ENCODE data around the gene INO80B. TPM values are rescaled to one million over a fixed set of nuclear protein-coding genes. Genes with fewer than 3 reads are reported as not detected.
"Not testable (repeated sequence)": the region's sequence is repeated elsewhere in the genome, so short reads cannot be mapped to it uniquely, and the experiment has no call there.

INO80B gene
- total RNA-seq, 3 donors from 2014 or later, result 12.6 to 26.2 (median 24.4) TPM

DNA sequence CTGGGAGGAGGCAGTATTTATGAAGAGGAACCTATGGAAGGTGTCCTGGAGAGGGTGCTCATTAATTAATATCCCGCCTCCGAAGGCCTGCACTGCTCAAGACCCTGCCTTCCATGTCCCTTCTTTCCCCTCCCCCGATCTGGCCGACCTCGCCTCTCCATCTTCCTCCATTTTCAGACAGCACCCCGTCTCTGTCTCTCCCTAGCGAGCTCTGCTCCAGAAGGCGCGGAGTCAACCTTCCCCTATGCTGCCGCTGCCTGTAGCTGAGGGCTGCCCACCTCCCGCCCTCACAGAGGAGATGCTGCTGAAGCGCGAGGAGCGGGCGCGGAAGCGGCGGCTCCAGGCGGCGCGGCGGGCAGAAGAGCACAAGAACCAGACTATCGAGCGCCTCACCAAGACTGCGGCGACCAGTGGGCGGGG, 2.3 kb downstream of the INO80B start:
- DNase-seq (ENCODE audit: low spot score in 2 of 2), result no peak
- Histone ChIP-seq H3K36me3 (no peaks in the 10 kb centered on the region), H3K27me3 (no peaks in the 10 kb centered on the region), H3K4me3 (peak overlapping the region; percentile 69 to 87 (median 71)), H3K9me3 (no peaks in the 10 kb centered on the region), H3K4me1 (peaks cover 9 to 16% of the 10 kb centered on the region in 2 donors), H3K27ac (peak overlapping the region; percentile 98 to 99)
- TF ChIP-seq POLR2AphosphoS5 (IDR thresholded peaks at IDR 0.05) (no peak), POLR2A (IDR thresholded peaks at IDR 0.05) (no peak)
- TF ChIP-seq, protein P1, sequence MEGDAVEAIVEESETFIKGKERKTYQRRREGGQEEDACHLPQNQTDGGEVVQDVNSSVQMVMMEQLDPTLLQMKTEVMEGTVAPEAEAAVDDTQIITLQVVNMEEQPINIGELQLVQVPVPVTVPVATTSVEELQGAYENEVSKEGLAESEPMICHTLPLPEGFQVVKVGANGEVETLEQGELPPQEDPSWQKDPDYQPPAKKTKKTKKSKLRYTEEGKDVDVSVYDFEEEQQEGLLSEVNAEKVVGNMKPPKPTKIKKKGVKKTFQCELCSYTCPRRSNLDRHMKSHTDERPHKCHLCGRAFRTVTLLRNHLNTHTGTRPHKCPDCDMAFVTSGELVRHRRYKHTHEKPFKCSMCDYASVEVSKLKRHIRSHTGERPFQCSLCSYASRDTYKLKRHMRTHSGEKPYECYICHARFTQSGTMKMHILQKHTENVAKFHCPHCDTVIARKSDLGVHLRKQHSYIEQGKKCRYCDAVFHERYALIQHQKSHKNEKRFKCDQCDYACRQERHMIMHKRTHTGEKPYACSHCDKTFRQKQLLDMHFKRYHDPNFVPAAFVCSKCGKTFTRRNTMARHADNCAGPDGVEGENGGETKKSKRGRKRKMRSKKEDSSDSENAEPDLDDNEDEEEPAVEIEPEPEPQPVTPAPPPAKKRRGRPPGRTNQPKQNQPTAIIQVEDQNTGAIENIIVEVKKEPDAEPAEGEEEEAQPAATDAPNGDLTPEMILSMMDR (IDR thresholded peaks at IDR 0.05), result no peak
- intact Hi-C loops (cut with DNase I; ENCODE audit: low total_unique reads), result no loop called here

DNA sequence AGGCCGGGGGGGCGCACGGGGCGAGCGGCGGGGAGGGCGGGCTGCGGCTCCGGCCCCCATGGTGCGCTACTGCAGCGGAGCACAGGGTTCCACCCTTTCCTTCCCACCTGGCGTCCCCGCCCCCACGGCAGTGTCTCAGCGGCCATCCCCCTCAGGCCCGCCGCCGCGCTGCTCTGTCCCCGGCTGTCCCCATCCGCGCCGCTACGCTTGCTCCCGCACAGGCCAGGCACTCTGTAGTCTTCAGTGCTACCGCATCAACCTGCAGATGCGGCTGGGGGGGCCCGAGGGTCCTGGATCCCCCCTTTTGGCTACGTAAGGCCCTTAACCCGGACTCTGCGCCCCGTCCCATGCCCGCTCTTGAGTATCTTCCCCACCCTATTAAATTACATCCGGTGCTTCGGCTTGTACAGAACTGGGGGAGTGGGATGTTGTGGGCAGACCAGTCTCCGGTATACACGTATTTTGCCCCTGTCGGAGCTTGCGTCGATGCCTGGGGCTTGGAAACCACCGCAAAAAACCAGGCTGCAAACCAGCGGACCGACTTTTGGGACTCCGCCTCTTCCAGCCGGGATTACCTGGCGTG, 2.8 kb downstream of the INO80B start:
- intact Hi-C loops (cut with DNase I; ENCODE audit: low total_unique reads), result no loop called here
- TF ChIP-seq, protein P1 (IDR thresholded peaks at IDR 0.05), result peak in 1 of 3 donors; percentile 13
- TF ChIP-seq POLR2AphosphoS5 (IDR thresholded peaks at IDR 0.05) (peak in 2 of 3 donors; percentile 72 to 83), POLR2A (IDR thresholded peaks at IDR 0.05) (peak; percentile 80)

DNA sequence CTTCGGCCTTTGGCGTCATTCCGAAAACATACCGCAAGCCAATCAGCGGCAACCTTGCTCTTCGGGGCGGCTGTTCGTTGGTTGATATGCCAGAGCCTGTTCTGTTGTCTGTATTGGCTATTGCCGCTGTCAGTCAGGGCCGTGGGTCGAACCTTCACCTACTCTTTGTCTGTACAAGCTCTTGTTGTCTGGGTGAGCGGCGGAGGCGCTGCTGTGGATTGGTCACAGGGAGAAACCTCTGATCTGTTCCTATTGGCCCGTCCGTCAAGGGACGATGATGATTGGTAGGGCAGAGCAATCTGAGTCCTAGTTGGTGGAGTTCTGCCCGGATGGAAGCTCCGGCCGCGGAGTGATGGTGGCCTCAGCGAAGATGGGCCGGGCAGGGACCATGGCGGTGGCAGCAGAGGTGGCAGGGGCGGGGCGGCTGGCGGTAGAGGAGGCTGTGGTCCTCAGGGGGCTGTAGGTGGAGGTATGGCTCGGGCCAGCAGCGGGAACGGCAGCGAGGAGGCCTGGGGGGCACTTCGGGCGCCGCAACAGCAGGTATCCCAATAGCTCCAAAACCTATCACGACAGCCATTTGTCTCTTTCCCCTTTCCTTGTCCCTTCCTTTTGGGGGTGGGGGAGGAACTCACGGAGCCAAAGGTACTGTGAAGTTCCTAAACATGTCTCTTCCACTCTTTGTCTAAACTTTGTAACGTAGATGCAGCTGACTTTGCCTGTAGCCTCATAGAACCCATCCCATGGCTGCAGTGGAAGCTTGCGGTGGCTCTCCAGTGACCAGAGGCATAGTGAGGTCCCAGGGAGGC, 3.4 kb downstream of the INO80B start, which contains the start of gene WBP1:
WBP1 (plus strand) TSS at position 307 of the 806 bp plus-strand sequence; CDS start at position 472, 165 bp downstream.
- no peaks in the 10 kb centered on the region for H3K9me3 ChIP-seq
- intact Hi-C loops (cut with DNase I; ENCODE audit: low total_unique reads), result no loop called here
- H3K27me3 ChIP-seq, result no peaks in the 10 kb centered on the region
- peak within 1 kb of the TSS; percentile 98 to 99 for H3K27ac ChIP-seq
- peak; percentile 99 to 100 for DNase-seq (ENCODE audit: low spot score in 2 of 2)
- H3K4me3 ChIP-seq, result peak within 1 kb of the TSS; percentile 69 to 87 (median 71)
- TF ChIP-seq, protein P1 (IDR thresholded peaks at IDR 0.05), result no peak
- TF ChIP-seq POLR2AphosphoS5 (IDR thresholded peaks at IDR 0.05), result peak in 2 of 3 donors; percentile 30 to 45
- peak; percentile 11 for TF ChIP-seq POLR2A (IDR thresholded peaks at IDR 0.05)
- no peaks in the 10 kb centered on the region for H3K36me3 ChIP-seq
- peaks cover 9 to 16% of the 10 kb centered on the region in 2 donors for H3K4me1 ChIP-seq

More for the DNA sequence above, 2.8 kb downstream of the INO80B start:
- Histone ChIP-seq H3K9me3 (no peaks in the 10 kb centered on the region), H3K27ac (peak overlapping the region; percentile 98 to 99), H3K36me3 (no peaks in the 10 kb centered on the region), H3K4me1 (peaks cover 9 to 16% of the 10 kb centered on the region in 2 donors), H3K4me3 (peak overlapping the region; percentile 69 to 87 (median 71)), H3K27me3 (no peaks in the 10 kb centered on the region)
- peak; percentile 62 to 78 for DNase-seq (ENCODE audit: low spot score in 2 of 2)

DNA sequence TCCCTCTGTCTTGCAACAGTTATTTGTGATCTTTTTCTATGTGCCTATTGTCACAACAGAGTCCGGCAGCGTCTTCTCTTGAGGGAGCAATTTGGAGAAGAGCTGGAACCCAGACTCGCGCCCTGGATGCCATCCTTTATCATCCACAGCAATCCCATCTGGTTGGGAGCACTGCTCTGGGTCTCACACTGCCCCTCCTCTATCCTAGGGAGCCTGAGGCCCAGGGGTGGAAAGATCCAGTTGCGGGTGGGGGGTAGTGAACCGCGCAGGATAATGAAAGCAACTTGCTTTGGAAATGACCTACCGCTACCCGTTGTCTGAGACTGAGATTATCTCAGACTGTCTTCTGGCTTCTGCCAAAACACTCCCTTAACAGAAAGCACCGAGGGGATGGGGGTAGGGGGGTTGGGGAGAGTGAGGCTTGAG, 4.1 kb downstream of the INO80B start:
- DNase-seq (ENCODE audit: low spot score in 2 of 2), result no peak
- Histone ChIP-seq H3K27ac (peak overlapping the region; percentile 90 to 98), H3K4me3 (peak overlapping the region; percentile 69 to 87 (median 71)), H3K9me3 (no peaks in the 10 kb centered on the region), H3K27me3 (no peaks in the 10 kb centered on the region), H3K4me1 (peaks cover 9 to 18% of the 10 kb centered on the region in 2 donors), H3K36me3 (no peaks in the 10 kb centered on the region)
- intact Hi-C loops (cut with DNase I; ENCODE audit: low total_unique reads), result no loop called here
- TF ChIP-seq, protein P1 (IDR thresholded peaks at IDR 0.05), result no peak
- TF ChIP-seq POLR2A (IDR thresholded peaks at IDR 0.05), result no peak
- TF ChIP-seq POLR2AphosphoS5 (IDR thresholded peaks at IDR 0.05), result no peak

DNA sequence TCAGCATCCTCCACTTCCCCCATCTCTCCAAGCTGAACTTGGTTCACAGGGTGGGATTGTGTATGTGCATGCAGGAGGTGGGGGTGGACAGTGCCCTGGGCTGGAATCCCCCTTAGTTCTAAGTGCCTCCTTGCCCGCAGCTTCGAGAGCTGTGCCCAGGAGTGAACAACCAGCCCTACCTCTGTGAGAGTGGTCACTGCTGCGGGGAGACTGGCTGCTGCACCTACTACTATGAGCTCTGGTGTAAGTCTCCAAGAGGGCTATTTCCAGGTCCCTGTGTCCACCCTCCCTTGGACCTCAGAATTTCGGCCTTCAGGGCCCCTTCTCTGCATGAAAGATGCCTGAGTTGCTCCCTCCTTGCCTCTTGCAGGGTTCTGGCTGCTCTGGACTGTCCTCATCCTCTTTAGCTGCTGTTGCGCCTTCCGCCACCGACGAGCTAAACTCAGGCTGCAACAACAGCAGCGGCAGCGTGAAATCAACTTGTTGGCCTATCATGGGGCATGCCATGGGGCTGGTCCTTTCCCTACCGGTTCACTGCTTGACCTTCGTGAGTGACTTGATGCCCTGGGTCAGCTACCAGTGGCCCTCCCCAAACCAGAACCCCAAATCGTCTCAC, 4.7 kb downstream of the INO80B start:
- H3K27ac ChIP-seq; intact Hi-C loops (cut with DNase I; ENCODE audit: low total_unique reads): not testable (repeated sequence)
- peaks cover 13 to 24% of the 10 kb centered on the region in 2 donors for H3K4me1 ChIP-seq

DNA sequence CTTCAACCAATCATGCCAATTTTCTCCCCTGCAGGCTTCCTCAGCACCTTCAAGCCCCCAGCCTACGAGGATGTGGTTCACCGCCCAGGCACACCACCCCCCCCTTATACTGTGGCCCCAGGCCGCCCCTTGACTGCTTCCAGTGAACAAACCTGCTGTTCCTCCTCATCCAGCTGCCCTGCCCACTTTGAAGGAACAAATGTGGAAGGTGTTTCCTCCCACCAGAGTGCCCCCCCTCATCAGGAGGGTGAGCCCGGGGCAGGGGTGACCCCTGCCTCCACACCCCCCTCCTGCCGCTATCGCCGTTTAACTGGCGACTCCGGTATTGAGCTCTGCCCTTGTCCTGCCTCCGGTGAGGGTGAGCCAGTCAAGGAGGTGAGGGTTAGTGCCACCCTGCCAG, 5.3 kb downstream of the INO80B start:
- H3K36me3 ChIP-seq; DNase-seq (ENCODE audit: low spot score in 2 of 2); H3K9me3 ChIP-seq; H3K4me3 ChIP-seq; H3K27ac ChIP-seq; intact Hi-C loops (cut with DNase I; ENCODE audit: low total_unique reads); H3K27me3 ChIP-seq: not testable (repeated sequence)
- H3K4me1 ChIP-seq, result peaks cover 13 to 24% of the 10 kb centered on the region in 2 donors

More for the DNA sequence above, 4.7 kb downstream of the INO80B start:
- not testable (repeated sequence) for H3K27me3 ChIP-seq; H3K9me3 ChIP-seq; H3K36me3 ChIP-seq; DNase-seq (ENCODE audit: low spot score in 2 of 2)
- H3K4me3 ChIP-seq, result peak overlapping the region in 2 of 3 donors; percentile 69 to 87
